ENCODE results near the gene AP3S2.

GRCh38 chr15:89899295-89899945 is 5.6 kb upstream of the AP3S2 start:
- TF ChIP-seq CTCF (IDR thresholded peaks at IDR 0.05) (no peak), POLR2A (IDR thresholded peaks at IDR 0.05) (no peak)
